ENCODE results near the gene IRF5.

- TF ChIP-seq POLR2A (IDR thresholded peaks at IDR 0.05) (no peak), CTCF (IDR thresholded peaks at IDR 0.05) (no peak)
These were observed 47.2 kb upstream of the IRF5 start for GRCh38 chr7:128890306-128891109.

Measured in suprapubic skin (tissue), 3 donors.